GM18498 (cell line): Measurements from ENCODE around the gene MGARP.

Experiments used
- ATAC-seq: cut with Tn5 transposase; IDR thresholded peaks from one replicate; pipeline ENCODE4 v1.9.1; 2021; ENCODE audit warnings: mild to moderate bottlenecking, moderate library complexity; ENCODE audit not compliant: unreplicated experiment

The MGARP gene

DNA sequence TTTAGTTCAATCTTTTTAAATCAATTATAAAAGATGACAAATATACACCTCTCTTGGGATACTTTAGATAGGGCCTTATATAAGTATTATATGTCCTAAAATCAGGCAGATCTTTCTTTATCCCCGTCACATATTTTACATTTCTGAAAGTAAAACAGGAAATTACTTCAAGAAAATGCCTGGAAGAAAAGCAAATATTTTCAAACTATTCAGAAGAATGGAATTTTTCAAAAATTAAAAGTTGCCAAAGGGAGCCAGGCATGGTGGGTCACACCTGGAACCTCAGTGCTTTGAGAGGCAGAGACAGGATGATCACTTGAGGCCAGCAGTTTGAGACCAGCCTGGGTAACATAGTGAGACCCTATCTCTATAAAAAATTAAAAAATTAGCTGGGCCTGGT, 34.4 kb downstream of the MGARP start:
- no peak for ATAC-seq

DNA sequence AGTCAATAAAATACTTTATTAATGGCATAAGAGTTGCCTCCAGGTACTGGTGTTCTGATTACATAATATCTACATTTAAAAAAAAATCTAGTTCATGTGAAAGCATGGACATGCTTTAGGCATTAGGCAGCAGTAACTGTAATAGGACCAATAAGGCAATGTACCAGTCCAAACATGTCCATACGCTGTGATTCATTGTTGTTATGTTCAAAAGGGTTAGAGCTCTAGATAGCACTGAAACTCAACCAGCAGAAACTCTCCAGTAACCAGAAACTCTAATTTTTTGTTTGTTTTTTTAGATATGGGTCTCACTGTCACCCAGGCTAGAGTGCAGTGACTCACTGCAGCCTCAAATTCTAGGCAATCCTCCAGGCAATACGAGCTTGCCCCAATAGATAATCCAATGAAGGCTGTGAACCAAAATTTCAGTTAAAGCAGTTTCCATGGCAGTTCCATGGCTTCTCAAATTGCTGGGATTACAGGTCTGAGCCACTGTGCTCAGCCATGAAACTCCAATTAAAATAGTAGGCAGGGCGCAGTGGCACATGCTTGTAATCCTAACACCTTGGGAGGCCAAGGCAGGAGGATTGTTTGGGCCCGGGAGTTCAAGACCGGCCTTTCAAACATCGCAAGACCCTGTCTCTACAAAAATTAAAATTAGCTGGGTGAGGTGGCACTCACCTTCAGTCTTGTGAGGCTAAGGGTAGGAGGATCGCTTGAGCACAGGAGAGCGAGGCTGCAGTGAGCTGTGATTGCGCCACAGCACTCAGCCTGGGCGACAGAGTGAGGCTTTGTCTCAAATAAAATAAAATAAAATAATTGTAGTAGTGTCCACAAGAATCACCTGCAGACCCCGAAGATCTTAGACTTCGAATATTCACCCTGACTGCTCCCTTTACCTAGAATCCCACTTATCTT, 36.3 kb downstream of the MGARP start:
- peak; percentile 74 for ATAC-seq

DNA sequence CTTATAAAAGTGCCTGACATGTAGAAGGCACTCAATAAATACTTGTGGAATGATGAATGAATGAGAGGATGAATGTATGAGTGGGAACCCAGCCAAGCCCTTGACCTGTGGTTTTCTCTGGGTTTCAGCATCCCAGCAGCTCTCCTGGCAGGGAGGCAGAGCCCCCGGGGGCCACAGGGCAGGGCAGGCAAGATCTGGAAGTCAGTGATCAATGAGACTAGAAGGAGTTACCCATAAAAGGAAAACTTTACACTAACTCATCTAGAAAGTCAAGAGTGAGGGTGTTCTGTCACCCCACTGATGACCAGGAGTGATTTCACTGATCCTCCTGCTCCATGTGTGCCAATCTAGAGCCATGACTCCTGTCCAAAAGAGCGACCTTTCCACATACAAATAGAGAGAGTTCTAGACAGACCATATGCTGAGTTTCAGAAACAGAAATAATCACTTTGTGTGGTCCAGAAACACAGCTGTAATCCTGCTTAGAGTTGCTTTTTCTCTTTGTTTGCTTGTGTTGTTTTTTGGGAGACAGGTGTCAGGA, 37.4 kb downstream of the MGARP start:
- no peak for ATAC-seq

DNA sequence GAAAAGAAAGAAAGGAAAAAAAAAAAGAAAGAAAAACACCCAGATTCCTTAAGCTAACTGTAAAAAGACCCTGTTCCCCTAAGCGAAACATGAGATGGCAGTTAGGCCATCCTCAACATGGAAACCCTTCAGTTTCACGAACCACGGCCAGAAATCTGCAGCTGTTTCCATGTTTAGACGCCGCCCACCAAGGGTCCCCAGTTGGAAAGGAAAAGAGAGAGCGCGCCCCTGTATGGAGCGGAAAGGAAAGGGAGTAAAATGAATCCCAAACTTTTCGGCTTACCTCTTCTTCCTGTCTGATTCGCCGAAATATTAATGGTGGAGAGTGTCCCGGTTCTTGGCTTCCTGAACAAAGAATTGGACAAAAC, 38.3 kb downstream of the MGARP start:
- ATAC-seq, result no peak

DNA sequence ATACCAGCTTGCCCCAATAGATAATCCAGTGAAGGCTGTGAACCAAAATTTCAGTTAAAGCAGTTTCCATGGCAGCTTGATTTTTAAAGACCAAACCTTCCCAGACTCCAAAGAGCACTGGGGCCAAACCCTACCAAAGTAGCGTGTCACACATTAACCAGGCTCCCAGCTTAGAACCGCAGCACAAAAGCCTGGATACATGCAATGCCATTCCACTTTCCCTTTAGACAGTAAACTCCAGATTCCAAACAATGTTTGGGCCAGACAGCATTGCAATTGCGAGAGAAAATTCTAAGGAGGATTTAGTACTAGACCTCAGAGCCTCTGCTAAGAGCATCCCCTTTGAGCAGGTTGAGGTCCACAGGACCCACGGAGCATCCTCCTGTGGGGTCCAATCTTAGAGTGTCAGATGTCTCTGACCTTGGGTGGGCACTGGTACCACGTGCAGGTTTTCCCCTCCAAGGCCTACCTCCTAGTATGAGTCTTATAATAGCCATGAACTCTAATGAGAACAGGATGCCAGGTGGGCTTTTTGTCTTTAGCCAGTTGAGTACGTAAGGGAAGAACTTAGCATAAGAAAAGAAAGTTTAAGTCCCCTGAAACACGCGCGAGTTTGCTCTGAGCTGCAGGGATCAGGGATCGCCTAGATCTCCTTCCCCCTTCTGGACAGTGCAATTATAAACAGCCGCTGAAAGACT, 38.8 kb downstream of the MGARP start:
- ATAC-seq, result no peak

DNA sequence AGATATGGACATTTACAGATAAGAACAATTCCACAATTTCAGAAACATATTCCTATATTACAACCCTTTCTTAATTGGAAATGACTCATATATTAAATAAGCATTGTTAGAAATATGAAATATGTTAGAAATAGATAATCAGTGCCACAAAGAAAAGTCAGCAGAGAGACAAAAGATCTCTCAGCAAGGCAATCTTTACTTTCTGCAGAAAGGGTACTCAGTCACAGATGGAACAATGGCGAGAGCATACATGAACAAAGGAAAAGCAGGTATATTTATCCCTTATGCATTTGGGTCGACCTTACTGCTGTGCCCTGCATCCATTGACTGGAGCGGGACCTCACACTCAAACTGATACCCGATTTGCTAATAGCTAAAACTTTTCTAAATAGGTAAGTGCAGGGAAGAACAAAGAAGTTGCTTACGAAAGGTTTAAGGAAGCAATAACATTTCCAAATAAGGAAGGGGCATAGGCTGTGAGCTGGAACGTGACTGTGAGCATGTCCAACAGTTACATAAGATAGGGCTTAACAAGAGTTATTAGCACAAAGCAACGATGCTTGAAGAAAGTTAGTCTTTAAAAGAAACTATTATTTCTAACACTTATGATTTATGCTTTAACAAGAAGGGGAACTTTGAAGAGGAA, 40.8 kb downstream of the MGARP start:
- no peak for ATAC-seq

DNA sequence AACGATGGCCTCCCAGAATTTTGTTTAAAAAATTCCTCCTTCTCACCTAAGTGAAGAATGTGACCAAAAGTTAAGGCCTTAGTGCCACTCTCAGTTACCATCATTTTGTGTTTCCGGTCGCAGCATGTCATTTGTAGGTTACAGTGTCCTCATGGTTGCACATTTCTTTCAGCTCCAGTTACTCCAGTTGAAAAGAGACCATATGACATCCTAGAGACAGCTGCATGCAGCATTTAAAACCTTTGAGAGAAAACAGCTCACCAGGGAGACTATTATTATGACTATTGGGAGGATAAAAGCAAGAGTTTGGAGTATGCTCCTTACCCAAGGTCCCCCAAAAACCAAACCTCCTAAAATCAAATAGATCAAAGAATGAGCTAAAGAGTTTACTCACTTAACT, 45.8 kb downstream of the MGARP start:
- ATAC-seq, result no peak

DNA sequence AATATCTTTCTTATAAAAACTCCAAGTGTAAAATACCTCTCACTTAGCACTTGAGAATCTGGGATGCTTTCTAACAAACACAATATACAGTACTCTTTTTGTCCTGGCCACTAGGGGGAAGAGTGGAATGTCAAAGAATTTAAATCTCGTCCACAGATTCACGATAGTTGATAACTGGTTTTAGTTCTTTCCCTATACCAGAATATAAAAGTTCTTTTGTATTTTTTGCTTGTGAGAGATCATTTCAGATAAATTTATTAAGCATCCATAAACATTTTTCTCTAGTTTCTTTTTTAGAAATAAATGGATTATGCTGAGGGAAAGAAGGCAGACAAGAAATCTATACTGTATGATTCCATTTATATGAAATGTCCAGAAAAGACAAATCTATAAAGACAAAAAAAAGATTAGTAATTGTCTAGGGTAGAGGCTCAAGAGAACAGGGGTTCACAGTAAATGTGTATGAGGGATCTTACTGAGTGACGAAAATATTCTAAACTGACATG, 50.4 kb downstream of the MGARP start:
- ATAC-seq, result peak; percentile 50

DNA sequence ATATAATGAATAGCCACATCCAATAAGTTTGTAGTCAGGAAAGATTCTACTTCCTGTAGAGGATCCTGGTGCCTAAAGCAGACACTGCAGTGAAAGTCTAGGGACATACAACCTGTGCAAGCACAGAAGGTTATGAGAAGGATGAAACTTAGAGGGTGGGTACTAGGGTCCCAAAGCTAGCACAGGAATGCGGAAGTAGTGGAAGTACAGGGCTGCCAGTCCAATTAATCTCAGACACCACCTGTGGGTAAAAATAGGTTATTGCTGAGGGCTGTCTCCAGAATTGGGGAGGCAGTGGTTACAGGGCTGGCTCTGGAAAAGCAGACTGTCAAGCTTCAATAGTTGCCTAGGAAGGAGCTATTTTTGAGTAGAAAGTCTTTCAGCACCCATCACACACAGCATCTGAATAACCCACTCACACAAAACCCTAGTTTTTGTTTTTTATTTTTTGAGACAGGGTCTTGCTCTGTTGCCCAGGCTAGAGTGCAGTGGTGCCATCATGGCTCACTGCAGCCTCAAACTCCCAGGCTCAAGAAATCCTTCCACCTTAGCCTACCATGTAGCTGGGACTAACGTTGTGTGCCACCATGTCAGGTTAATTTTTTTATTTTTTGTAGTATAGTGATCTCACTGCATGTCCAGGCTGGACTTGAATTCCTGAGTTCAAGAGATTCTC, 52.2 kb downstream of the MGARP start:
- peak; percentile 63 for ATAC-seq

DNA sequence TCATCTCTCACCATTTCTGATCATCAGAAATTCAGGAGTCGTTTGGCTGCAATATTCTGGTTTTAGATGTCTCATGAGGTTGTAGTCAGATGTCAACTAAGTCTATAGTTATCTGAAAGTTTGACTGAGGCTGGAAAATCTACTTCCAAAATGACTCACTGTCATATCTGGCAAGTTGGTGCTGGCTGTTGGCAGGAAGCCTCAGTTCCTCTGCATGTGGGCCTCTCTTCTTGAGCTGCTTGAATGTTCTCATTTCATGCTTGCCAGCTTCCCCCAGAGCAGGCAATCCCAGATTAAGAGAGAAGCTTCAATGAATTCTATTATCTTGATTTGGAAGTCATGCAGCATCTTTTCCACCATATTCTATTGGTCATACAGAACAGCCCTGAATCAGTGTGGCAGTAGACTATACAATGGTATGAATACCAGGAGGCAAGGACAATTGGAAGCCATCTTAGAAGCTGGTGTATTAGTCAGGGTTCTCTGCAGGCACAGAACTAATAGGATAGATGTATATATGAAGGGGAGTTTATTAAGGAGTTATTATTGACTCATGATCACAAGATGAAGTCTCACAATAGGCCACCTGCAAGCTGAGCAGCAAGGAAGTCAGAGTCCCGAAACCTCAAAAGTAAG, 56.2 kb downstream of the MGARP start:
- ATAC-seq, result peak; percentile 50

DNA sequence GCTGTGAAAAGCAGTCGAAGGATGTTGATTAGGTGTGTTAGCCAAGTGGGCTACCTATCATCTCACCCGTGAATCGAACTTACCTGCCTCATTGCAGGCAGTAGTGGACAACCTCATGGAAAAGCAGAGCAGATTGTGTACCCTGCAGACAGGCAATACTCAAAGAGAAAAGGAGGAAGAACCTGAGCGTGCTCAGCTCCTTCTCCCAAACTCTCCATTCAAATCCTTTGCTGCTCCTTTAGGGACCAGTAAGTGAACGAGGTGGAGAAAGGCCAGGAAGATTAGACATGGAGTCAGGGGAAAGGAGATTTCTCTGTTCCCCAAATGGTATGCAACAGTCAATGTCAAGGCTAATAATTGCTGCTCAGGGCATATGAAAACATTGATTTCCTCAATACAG, 57.8 kb downstream of the MGARP start:
- no peak for ATAC-seq

DNA sequence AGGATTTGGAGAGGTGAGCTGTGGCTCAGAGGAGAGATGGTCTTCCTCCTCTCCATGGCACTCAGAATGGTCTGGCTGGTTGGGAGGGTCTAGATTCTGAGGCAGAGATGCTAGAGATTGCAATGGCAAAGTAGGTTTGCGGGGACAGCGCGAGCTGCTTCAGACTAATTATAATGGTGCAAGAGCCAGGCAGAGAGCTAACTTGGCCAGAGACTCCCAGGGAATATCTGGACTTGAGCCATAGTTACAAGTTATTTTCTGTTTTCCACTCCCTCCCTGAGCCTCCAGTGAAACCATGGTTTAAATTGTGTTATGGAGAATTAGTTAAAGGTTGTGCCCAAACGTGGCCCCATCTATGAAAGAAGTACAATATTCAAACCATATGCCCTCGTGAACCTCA, 58.3 kb downstream of the MGARP start:
- no peak for ATAC-seq

DNA sequence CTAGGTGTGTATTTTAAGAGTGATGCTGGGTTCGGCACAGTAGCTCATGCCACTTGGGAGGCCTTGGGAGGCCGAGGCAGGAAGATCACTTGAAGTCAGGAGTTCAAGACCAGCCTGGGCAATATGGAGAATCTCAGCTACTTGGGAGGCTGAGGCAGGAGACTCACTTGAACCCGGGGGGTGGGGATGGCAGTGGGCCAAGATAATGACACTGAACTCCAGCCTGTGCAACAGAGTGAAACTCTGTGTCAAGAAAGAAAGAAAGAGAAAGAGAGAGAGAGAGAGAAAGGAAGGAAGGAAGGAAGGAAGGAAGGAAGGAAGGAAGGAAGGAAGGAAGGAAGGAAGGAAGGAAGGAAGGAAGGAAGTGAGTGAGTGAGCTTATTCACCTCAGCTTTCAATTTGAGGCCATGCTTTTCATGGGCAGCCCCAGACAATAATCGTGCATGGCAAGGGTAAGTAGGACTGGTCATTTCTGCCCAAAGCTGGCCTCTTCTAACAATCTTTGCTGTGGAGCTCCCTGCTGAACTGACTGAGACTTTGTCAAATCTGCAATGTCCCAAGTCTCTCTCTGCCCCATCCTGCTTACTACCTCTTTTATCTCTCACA, 60.5 kb downstream of the MGARP start:
- no peak for ATAC-seq
